BJ (cell line): ENCODE measurements around the gene FEV. TPM values are rescaled to one million over a fixed set of nuclear protein-coding genes. Genes with fewer than 3 reads are reported as not detected.

Experiments used
- CTCF ChIA-PET: fragments of 350-600 bp; formaldehyde crosslinking; extraction: SDS; loops from one replicate; lab custom pipeline; 2021; ENCODE audit warnings: antibody characterized with exemption, inconsistent platforms; lab: Yijun Ruan, JAX
- POLR2A ChIA-PET: fragments of 300-600 bp; sonication (Branson Sonifier 250); formaldehyde crosslinking; extraction: SDS; loops from one replicate; lab custom pipeline; 2021; ENCODE audit warnings: antibody characterized with exemption; lab: Charles Lee
- DNase-seq: peaks from one replicate; pipeline ENCODE4 v3.0.0-alpha.2; 2011; ENCODE audit warnings: low read depth
- H3K27me3 ChIP-seq: 2 replicates; pipeline ENCODE4 v1.6.0; 2011; ENCODE audit warnings: low read length; ENCODE audit not compliant: control insufficient read depth, insufficient read depth
- H3K36me3 ChIP-seq: 2 replicates; pipeline ENCODE4 v1.5.1; 2011; ENCODE audit warnings: low read length; ENCODE audit not compliant: control insufficient read depth, insufficient read depth
- H3K4me3 ChIP-seq: 2 replicates; pipeline ENCODE4 v1.5.1; 2011; ENCODE audit warnings: low read depth, mild to moderate bottlenecking, control low read depth, low read length
- polyA plus RNA-seq: library from polyadenylated mRNA; depleted of rRNA; stranded (reverse); fragments of >200 nt; gene quantifications from 2 replicates; pipeline ENCODE4 v1.2.3, GENCODE V29; 2011
- TF ChIP-seq, protein P1 (sequence below): IDR thresholded peaks from 2 replicates; pipeline ENCODE4 v1.5.1; 2011; ENCODE audit warnings: low read depth, mild to moderate bottlenecking, control low read depth, inconsistent platforms, low read length, moderate library complexity; ENCODE audit not compliant: insufficient read depth

Gene FEV
- polyA plus RNA-seq, 1 experiment: not detected

DNA sequence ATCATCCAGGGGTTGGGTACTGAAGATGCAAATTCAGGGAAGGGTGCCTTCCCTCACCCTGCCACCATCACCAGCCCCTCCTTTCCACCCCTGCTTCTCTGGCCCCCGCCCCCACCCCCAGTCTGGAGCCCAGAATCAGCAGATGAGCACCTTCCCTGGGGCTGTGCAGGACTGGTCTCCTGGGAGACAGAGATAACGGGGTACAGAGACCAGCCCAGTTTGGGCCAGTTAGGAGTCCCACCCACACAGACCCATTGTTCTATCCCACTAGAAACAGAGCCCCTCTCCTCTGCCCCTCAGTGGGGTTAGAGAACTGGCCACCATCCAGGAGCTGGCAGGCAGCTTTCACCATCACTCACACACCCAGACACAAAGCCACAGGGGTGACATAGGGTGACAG, 12.7 kb upstream of the FEV start:
- TF ChIP-seq, protein P1, sequence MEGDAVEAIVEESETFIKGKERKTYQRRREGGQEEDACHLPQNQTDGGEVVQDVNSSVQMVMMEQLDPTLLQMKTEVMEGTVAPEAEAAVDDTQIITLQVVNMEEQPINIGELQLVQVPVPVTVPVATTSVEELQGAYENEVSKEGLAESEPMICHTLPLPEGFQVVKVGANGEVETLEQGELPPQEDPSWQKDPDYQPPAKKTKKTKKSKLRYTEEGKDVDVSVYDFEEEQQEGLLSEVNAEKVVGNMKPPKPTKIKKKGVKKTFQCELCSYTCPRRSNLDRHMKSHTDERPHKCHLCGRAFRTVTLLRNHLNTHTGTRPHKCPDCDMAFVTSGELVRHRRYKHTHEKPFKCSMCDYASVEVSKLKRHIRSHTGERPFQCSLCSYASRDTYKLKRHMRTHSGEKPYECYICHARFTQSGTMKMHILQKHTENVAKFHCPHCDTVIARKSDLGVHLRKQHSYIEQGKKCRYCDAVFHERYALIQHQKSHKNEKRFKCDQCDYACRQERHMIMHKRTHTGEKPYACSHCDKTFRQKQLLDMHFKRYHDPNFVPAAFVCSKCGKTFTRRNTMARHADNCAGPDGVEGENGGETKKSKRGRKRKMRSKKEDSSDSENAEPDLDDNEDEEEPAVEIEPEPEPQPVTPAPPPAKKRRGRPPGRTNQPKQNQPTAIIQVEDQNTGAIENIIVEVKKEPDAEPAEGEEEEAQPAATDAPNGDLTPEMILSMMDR: no peak
- Histone ChIP-seq H3K27me3 (peaks cover 69% of the 10 kb centered on the region), H3K4me3 (no peak overlapping the region), H3K36me3 (no peaks in the 10 kb centered on the region)
- CTCF ChIA-PET: no interaction called here
- no peak for DNase-seq
- POLR2A ChIA-PET: no interaction called here

DNA sequence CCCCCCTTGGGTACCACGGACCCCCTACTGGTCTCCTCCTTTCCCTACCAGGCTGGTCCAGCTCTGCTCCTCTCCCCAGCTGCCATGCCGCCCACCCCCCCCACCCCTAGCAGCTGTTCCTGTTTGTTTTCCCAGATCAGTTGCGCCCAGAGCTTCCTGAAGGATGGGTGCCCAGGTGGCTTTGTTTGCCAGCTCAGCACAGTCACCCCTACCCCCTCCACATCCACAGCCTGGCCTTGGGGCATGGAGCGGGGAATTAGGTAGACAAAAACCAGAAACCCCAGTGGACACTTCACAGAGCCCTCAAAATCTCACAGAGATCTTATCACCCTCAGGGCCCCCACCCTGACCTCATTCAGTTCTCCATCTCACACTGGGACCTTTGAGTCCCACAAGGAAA, 12.0 kb upstream of the FEV start:
- CTCF ChIA-PET: interaction anchor here (0.9 to 3.5 kb wide), 13 partner anchors 15 to 298 kb away, joined by 3 to 36 read pairs (median 4); no protein-coding TSS in a partner anchor
- H3K27me3 ChIP-seq: peaks cover 65% of the 10 kb centered on the region
- H3K36me3 ChIP-seq: no peaks in the 10 kb centered on the region
- TF ChIP-seq, protein P1: no peak
- POLR2A ChIA-PET: no interaction called here
- no peak overlapping the region for H3K4me3 ChIP-seq
- no peak for DNase-seq

DNA sequence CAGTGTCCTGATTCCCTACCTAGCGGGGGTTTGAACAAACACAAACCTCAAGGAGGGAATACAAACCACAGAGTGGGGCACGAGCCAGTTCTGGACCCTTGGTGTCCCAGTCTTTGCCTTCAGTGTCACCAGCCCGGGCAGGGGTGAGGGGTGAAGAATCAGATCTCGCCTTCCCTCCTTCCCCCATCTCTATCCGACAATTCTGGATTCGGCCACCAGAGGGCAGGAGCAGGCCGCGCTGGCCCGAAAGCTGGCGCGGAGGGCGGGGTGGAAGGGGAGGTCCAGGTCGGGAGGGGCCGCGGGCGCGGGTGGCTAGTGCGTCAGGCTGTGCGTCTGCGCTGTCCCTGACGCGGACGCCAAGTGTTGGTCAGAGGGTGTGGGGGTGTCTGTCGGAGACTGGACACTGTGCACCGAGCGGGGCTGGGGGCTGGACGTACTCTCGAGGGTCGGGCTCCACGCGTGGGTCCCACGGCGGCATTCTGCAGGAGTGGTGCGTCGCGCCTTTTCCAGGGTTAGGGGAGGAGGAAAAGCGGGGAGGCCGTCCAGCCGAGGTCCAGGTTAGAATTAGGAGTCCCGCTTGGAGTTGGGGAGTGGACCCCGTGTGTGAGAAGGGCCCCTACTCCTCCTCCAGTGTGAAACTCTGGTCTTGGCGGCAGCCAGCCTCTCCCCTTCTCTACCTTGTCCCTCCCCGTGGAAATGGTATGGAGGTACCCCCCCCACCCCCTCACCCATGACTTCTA, 11.2 kb upstream of the FEV start:
- H3K27me3 ChIP-seq: peaks cover 69% of the 10 kb centered on the region
- DNase-seq: no peak
- TF ChIP-seq, protein P1: peak; percentile 96
- no peaks in the 10 kb centered on the region for H3K36me3 ChIP-seq
- ChIA-PET POLR2A (no interaction called here), CTCF (interaction anchor here (0.6 to 3.5 kb wide), 33 partner anchors 7 to 299 kb away, joined by 3 to 36 read pairs (median 4); partner anchors contain the start of genes CFAP65 and SLC23A3)
- H3K4me3 ChIP-seq: peak overlapping the region; percentile 40

DNA sequence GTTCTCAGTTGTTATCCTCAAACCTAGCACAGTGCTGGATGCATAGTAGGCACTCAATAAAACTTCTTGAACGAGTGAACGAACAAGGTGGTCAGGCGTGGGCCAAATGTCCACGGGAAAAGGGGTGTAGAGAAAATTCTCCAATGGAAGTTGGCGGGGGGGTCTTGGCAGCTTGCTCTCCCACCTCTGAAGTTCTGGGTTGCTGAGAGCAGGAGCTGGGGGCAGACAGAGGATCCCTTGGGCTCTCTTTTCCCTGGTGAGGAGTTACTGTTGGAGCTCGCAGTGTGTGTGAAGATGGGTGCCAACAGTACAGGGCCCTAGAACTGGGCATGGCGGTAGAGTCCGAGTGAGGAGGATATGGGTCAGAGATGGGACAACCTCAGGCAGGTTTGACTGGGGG, 10.6 kb upstream of the FEV start:
- CTCF ChIA-PET: interaction anchor here (0.7 to 3.5 kb wide), 33 partner anchors 8 to 393 kb away, joined by 3 to 36 read pairs (median 4); partner anchors contain the start of genes SLC23A3 and ZFAND2B
- TF ChIP-seq, protein P1: no peak
- POLR2A ChIA-PET: no interaction called here
- H3K36me3 ChIP-seq: no peaks in the 10 kb centered on the region
- no peak for DNase-seq
- H3K4me3 ChIP-seq: no peak overlapping the region
- peaks cover 68% of the 10 kb centered on the region for H3K27me3 ChIP-seq
